Measurements from ENCODE around the gene BCL2L13.

The BCL2L13 gene

GRCh38 chr22:17767233-17768065, 128.9 kb downstream of the BCL2L13 start:
- no peak for DNase-seq

- DNase-seq: no peak
Observed at GRCh38 chr22:17769013-17769715, 130.6 kb downstream of the BCL2L13 start.

- no peak for DNase-seq
Observed at GRCh38 chr22:17769716-17770082, 131.1 kb downstream of the BCL2L13 start.

- no peak for DNase-seq
Observed at GRCh38 chr22:17770180-17771077, 131.9 kb downstream of the BCL2L13 start.

GRCh38 chr22:17772249-17772957, 133.8 kb downstream of the BCL2L13 start:
- DNase-seq: peak in 1 of 2 experiments; percentile 31

GRCh38 chr22:17772958-17773605, 134.5 kb downstream of the BCL2L13 start:
- no peak for DNase-seq

DNA sequence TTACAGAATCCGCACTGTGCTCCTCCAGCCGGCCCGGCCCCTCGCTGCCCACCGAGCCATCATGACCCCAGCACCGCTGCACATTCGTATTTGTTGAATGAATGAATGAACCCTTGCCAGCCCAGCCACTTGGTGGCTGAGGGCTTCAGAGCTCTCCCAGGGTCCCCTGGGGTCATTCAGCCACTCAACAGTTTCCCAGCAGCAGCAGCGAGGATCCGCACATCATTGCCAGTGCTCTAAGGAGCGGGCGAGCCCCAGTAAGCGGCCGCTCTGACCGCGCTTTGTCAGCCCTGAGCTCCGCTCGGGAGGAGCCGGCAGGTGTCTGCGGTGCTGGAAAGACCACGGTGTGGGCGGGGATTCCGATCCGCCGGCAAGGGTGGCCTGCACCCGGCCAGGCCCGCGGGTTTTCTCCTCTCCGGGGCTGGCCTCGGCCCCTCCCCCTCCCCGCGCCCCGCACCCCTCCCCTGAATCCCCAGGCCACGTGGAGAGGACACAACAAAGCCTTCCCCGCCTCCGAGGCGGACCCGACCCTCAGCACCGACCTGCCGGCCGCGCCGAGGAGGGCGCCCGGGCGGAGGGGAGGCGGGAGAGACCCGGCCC, 135.1 kb downstream of the BCL2L13 start:
- peak; percentile 59 to 69 for DNase-seq

DNA sequence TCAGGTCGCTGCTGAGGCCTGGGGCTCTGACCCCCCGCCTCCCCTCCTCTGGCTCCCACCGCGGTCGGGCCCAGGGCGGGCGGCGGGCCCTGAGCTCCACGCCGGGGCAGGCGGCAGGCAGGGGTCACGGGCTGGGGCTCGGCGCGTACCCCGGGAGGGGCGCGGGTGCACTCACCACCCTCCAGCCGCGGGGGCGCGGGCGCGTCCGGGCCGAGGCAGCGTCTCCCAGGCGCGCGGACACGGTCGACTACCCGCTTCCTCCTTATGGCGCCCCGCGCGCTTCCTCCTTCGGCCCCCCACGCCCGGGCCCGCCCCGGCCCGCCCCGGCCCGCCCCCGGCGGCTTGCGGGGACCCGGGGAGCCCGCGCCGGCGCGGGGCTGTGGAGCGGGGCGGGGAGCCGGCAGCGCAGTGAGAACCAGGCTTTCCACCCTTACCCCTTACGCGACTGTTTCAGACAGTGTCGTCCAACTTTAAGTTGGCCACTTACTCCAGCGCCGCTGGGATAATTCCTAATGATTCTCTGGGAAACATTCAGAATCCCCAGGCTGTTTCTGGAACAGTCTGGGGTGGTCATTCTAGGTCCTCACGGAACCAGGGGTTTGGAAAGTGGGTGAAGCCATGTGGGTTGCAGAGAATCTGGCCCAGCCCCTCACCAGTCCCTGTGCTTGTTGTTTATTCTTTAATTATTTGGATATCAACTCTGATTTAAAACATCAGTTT, 135.8 kb downstream of the BCL2L13 start, which contains the start of gene BID:
Gene BID (minus strand): TSS at position 264 of the 720 bp plus-strand sequence. CDS start 24,353 bp downstream, outside the sequence.
- no peak for DNase-seq

DNA sequence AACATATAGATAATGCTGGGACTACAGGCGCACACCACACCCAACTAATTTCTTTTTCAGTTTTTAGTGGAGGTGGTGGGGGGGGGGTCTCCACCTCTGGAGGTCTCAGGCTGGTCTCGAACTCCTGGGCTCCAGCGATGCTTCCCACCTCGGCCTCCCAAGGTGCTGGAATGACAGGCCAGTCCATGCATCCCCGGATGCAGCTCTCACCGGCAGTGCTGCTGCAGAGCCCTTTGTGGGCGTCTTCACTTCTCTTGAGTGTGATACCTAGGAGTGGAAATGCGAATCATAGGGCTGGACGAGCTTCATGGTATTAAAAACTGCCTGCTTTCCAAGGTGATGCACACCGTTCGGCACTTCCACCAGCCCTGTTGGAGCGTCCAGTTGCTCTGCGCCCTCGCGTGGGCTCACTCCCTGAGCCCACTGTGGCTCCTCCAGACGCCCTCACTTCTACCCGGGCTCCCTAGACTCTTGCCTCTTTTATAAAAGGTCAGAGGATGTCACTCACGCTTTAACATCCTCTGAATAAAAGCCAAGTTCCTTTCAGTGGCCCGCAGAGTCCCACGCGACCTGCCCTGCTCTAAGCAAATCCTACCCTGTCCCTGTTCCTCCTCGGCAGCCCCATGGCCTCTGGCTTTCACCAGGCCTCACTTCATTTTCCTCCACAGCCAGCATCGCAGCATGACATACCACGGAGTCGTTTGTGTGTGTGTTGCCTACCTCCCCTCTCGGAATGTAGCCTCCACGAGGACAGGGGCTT, 136.5 kb downstream of the BCL2L13 start:
- no peak for DNase-seq

DNA sequence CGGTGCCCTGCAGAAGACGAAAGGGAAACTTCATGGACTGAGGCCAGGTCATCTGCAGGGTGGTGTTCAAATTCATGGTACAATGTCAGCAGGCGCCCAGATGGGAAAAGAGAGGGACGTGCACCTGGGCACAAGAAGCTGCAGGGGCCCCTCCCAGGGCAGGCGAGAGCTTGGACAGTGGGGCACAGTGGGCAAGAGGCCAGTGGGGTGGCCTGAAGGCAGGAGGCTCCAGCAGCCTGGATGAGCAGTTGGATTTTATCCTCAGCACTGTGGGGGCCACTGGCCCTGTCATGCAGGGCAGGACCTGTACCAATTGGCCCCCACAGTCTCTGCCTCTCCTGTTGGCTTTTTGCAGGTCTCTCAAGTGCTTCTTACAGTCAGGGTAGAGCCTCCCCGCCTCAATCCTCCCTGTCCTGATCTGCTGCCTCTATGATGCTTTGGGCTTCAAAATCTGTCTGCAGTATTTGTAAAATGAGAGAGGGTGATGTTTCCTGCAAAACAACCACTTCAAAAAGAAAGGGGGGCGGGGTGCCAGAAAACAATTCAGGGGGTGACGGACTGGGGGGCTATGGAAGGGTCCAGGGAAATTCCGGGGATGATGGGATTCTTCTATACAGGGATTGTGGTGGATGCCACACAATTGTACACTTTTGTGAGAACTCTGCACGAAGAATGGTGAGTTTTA, 137.4 kb downstream of the BCL2L13 start:
- DNase-seq: no peak

GRCh38 chr22:17777005-17777716, 138.6 kb downstream of the BCL2L13 start:
- no peak for DNase-seq

DNA sequence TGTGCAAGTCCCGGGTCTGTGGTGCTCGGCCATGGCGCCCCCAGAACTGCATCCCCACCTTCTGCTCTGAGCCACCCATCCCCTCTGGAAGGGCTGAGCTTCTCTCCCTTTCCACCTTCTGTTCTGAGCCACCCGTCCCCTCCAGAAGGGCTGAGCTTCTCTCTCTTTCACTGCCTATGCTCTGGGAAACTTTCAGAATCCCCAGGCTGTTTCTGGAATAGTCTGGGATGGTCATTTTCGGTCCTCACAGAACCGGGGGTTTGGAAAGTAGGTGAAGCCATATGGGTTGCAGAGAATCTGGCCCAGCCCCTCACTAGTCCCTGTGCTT, 139.1 kb downstream of the BCL2L13 start:
- DNase-seq: no peak

DNA sequence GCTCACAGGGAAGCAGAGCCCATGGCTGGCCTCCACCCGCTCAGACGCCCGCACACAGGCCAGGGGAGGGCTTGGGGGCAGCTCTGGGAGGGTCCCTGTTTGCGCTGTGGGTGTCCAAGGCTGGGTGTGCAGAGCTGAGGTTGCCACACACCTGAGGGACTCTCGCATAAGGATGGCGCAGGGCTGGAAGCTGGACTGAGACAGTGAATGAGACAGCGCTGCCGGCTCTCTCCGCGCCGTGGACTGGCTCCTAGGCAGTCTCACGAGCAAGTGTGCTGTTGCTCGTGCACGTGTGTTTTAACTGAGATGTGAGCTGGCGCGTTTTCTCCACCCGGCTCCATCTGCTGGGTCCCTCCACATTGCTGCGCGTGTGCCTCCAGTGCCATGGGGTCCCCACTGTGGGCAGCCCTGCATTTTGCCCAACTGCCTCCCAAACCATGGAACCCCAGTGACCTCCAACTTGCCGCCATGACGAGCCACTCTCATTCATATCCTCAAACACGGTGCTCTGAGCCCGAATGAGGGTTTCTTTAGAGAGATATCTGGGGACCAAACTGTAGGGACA, 139.9 kb downstream of the BCL2L13 start:
- no peak for DNase-seq

GRCh38 chr22:17779286-17780115, 140.9 kb downstream of the BCL2L13 start:
- DNase-seq: no peak

DNA sequence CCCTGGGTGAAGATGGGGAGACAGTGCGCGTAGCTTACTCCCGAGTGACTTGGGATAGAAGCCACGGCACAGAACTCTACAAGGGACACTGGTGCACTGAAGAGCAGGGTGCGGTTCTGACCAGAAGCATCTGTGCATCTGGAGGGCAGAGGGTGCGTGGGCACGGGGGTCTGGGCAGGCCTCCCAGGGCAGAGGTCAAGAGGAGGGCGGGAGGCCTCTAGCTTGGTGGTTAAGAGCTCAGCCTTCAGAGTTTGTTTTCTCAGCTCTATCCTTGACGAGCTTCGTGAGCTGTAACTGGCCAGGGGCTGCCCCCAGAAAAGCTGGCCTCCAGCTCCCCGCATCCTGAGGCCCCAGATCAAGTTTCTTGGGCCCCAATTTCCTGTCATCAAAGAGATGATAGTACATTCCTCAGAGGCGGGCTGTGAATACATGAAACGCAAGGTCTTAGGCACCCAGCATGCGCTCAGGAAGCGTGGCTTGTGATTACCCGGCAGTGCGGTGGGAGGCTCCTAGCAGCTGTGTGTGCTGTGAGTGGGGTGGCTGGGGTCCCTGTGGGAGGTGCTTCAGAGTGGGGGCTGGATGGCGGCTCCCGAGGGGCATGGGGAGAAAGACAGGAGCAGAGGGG, 141.7 kb downstream of the BCL2L13 start:
- DNase-seq: no peak

Data from SHP77 (cell line).